Panc1 (cell line): ENCODE data around the gene ATXN7L3.

Experiments used
- POLR2AphosphoS5 ChIP-seq: IDR thresholded peaks from 2 replicates; pipeline ENCODE4 v1.6.1; 2012; ENCODE audit warnings: mild to moderate bottlenecking, low read depth, low read length, moderate library complexity
- SIN3A ChIP-seq: IDR thresholded peaks from 2 replicates; pipeline ENCODE4 v1.6.1; 2012; ENCODE audit warnings: low read depth, mild to moderate bottlenecking, low read length, moderate library complexity, borderline replicate concordance; ENCODE audit not compliant: insufficient read depth
- TCF7L2 ChIP-seq: IDR thresholded peaks from 2 replicates; pipeline ENCODE4 v1.6.1; 2011; ENCODE audit warnings: mild to moderate bottlenecking, low read depth, low read length, inconsistent platforms
- TF ChIP-seq, protein P1 (sequence below): fragments of 450-650 bp; IDR thresholded peaks from 2 replicates; pipeline ENCODE4 v1.5.1; 2017; ENCODE audit warnings: mild to moderate bottlenecking
- TF ChIP-seq, protein P2 (sequence below), 2 experiments: IDR thresholded peaks; 2 replicates each; pipeline ENCODE4 v1.6.1; 2011 to 2012; ENCODE audit warnings: low read depth in 2 of 2, control low read depth in 1 of 2, low read length in 1 of 2, mild to moderate bottlenecking in 1 of 2, moderate library complexity in 1 of 2; ENCODE audit not compliant: insufficient read depth in 1 of 2

DNA sequence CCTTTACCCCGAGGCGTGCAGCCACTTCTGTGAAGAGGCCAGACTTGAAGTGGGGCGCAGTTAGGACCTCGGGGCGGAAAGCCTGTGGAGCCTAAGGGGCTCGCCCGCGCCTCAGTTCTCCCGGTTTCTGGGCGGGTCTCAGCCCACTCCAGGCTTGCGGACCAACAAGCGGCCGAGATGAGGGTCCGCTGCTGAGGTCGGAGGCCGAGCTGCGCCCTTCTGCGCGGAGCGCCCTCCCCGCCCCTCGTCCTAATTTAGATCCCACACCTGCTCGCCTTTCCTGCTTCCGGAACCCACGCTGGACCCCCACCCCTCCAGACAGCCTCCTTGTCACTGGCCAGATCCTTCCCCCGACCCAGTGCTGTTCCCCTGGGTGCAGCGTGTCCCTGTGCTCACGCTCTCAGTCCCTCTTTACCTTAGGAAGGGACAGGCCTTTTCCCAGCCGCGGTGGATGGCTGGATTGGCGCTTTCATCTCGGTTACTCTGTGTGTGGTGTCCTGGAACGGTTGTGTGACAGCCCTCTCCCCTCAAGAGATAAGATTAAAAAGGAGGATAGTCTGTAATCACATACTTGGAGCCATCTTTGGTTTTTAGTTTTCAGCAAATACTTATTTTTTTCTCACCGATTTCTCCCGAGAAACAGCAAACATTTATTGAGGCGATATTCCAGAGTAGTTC lies 933 bp upstream of the ATXN7L3 start:
- TF ChIP-seq, protein P1, sequence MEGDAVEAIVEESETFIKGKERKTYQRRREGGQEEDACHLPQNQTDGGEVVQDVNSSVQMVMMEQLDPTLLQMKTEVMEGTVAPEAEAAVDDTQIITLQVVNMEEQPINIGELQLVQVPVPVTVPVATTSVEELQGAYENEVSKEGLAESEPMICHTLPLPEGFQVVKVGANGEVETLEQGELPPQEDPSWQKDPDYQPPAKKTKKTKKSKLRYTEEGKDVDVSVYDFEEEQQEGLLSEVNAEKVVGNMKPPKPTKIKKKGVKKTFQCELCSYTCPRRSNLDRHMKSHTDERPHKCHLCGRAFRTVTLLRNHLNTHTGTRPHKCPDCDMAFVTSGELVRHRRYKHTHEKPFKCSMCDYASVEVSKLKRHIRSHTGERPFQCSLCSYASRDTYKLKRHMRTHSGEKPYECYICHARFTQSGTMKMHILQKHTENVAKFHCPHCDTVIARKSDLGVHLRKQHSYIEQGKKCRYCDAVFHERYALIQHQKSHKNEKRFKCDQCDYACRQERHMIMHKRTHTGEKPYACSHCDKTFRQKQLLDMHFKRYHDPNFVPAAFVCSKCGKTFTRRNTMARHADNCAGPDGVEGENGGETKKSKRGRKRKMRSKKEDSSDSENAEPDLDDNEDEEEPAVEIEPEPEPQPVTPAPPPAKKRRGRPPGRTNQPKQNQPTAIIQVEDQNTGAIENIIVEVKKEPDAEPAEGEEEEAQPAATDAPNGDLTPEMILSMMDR: no peak
- TF ChIP-seq POLR2AphosphoS5 (0 out of 2 replicates have a peak, but pooled peaks have one; percentile 28), SIN3A (no peak), TCF7L2 (no peak)
- TF ChIP-seq, protein P2, sequence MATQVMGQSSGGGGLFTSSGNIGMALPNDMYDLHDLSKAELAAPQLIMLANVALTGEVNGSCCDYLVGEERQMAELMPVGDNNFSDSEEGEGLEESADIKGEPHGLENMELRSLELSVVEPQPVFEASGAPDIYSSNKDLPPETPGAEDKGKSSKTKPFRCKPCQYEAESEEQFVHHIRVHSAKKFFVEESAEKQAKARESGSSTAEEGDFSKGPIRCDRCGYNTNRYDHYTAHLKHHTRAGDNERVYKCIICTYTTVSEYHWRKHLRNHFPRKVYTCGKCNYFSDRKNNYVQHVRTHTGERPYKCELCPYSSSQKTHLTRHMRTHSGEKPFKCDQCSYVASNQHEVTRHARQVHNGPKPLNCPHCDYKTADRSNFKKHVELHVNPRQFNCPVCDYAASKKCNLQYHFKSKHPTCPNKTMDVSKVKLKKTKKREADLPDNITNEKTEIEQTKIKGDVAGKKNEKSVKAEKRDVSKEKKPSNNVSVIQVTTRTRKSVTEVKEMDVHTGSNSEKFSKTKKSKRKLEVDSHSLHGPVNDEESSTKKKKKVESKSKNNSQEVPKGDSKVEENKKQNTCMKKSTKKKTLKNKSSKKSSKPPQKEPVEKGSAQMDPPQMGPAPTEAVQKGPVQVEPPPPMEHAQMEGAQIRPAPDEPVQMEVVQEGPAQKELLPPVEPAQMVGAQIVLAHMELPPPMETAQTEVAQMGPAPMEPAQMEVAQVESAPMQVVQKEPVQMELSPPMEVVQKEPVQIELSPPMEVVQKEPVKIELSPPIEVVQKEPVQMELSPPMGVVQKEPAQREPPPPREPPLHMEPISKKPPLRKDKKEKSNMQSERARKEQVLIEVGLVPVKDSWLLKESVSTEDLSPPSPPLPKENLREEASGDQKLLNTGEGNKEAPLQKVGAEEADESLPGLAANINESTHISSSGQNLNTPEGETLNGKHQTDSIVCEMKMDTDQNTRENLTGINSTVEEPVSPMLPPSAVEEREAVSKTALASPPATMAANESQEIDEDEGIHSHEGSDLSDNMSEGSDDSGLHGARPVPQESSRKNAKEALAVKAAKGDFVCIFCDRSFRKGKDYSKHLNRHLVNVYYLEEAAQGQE (IDR thresholded peaks at IDR 0.05; ENCODE audit: insufficient read depth in 1 of 2, low read depth in 2 of 2, low read length in 1 of 2): no peak
